GDM1 (cell line): ENCODE data around the gene RBM18.

Source experiments
- DNase-seq: peaks from one replicate; lab custom pipeline; 2025; lab: John Stamatoyannopoulos, UW

The RBM18 gene

GRCh38 chr9:122221183-122221811 lies 43.3 kb downstream of the RBM18 start:
- no peak for DNase-seq

DNA sequence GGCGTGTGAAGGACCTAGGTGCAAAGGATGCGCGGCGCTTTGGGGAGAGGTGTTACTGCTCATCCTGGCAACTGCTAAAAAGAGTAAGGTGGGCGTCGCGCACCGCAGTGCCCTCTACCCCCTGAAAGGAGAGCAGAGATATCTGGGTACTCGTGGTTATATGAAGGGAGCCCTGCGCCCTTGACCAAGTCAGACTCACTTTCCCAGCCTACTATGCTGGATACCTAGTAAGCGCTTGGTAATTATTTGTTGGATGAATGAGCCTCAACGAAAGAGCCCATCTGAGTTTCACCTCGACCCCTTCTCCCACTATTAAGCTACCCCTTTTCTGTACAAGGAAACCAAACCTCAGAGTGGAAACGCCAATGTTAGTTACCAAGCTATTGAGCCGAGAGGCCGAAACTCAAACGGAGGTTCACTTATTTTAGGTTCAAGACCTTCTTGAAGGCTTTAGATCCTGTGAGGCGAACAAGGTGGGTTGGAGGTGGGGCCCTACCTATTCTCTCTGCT lies 43.9 kb downstream of the RBM18 start:
- no peak for DNase-seq

DNA sequence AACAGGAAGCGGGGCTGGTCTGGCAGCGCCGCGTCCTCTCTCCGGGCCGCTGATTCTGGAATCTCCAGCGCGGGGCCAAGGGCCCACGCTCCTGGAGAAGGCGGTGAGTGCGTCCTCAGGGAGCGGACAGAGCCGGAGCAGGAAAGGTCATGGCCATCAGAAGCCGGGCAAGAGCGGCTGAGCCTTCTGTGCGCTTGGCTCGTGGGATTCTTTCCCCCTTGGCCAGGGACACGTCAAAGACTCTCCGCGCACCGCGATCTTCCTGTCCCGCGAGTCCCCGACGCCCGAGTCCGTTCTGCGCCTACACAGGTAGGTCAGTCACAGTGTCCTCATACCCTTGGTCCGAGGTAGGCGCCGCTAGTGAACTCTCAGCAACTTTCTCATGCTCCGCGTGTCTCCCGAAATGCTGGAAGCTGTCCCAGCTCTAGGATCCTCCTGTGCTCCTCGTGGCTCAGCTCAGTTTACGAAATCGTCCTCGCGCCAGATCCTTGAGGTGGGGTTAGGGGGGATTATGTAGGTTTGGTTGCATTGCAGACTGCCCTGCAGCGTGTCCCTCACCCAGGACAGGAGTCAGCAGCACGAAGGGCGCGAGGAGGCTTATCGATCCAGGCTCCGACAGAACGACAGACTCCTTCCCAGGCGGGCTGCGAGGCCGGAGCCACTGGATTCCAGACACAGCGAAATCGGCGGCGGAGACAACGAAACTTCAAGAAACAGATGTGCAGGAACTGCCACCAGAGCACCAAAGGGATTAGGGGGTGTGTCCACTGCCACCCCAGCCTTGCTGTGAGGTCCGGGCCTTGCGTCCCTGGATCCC lies 44.6 kb downstream of the RBM18 start:
- DNase-seq = no peak

DNA sequence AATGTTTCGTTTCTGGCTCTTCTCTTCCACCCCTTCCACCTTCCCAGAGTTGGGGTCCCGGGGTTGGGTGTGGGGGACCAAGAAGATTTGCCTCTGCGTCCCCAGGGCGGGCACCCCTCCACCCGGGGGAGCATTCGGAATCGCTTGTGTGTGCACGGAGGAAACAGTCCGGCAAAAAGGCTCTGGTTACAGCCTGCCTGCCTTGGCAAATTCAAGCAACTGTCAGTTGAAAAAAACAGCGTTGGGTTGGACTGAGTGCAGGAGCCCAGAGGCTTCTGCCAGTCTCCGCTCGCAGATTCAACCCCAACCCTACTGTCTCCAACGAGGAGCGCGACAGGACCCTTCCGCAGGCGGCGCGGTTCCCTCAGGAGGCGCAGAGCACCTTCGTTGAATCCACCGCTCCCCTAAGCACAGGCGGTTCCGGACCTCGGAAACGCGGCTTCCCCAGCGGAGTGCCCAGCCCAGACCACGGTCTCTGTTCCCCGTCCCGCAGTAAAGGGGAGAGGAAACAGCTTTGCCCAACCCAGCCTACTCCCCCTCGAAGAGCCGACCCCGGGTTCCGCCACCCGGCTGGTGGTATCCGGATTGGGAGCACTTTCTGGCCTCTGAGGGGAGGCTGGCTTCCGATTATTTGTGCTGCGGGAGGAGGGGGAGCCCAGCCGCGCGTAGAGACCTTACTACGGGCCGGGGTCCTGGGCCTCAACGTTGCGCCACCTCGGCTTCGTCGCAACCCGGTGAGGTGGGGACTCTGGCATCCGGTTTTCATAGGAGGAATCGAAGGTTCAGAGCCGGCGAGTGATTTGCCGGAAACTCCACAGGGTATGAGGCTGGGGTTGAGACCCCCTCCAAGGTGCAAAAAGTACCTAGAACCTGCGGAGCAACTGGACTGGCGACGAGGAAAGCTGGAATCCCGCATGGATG lies 45.4 kb downstream of the RBM18 start:
- peak; percentile 39 for DNase-seq

DNA sequence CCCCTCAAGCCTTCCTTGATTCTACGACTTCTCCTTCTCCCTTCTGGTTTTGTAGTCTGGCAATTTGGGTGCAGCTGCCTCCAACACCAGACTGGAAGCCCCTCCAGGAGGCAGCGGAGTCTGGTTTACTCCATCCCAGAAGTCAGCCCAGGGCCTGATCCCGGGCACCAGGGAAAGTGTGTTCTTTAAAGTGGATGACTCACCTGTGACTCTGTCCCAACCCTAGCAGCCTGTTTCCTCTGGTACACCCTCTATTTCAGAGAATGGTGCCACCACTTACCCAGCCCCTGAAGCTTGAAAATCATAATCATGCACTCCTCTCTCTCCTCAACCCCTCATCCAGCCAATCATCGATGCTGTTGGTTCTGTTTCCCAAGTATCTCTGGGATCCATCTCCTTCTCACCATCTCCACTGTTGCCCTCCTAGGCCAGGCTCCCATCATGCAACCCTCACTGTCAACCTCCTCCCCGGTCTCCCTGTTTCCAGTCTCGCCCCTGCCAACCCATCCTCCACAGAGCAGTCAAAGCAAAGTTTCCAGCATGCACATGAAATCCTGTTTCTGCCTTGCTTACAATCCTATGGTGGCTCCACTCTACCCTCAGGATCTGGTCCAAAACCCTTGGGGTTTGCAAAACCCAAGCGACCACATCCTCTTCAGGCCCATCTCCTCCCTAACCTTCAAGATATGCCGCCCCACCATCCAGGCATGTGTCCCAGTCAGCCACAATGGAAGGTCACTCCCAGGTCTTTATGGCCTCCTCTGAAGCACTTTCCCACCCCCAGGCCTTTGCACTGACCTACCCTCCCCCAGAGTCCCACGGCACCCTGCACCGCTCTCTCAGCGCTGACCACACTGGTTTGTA lies 46.3 kb downstream of the RBM18 start:
- DNase-seq = no peak

DNA sequence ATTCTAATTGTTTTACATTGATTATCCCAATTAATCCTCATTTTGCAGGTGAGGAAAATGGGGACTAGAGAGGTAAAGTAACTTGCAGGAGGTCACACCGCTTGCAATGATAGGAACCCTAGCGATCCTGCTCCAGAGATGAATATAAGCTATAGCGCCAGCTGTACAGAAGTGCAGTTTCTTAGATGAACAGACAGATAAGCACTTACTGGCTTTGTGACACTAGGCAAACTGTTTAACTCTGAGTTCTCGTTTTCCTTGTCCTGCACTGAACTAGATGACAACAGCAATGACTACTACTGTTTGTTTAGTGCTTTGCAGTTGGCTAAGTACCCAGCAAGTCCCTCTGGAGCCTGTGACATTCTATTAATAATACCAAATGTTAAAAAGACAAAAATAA lies 47.0 kb downstream of the RBM18 start:
- DNase-seq = no peak

GRCh38 chr9:122216798-122217418 lies 47.7 kb downstream of the RBM18 start:
- DNase-seq = no peak

GRCh38 chr9:122216138-122216797 lies 48.4 kb downstream of the RBM18 start:
- no peak for DNase-seq

- no peak for DNase-seq
These were observed 49.0 kb downstream of the RBM18 start for GRCh38 chr9:122215663-122216062.

DNA sequence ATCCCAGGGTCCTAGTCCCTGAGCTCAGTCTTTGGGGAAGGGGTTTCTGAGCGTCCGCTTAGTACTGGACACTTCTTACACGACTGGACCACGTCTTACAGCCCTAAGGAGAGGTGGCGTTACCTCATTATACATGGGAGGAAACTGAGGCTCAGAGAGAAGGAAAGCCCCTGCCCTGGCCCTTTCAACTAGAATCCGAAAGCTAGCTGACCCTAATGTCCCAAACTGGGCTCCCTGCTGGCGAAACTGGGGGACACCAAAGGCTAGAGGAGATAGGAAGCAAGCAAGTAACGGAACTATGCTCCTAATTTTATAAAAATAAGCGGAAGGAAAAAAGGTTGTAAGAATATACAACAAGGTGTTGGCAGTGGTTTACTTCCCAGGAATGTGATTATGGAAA lies 50.1 kb downstream of the RBM18 start:
- DNase-seq = no peak

DNA sequence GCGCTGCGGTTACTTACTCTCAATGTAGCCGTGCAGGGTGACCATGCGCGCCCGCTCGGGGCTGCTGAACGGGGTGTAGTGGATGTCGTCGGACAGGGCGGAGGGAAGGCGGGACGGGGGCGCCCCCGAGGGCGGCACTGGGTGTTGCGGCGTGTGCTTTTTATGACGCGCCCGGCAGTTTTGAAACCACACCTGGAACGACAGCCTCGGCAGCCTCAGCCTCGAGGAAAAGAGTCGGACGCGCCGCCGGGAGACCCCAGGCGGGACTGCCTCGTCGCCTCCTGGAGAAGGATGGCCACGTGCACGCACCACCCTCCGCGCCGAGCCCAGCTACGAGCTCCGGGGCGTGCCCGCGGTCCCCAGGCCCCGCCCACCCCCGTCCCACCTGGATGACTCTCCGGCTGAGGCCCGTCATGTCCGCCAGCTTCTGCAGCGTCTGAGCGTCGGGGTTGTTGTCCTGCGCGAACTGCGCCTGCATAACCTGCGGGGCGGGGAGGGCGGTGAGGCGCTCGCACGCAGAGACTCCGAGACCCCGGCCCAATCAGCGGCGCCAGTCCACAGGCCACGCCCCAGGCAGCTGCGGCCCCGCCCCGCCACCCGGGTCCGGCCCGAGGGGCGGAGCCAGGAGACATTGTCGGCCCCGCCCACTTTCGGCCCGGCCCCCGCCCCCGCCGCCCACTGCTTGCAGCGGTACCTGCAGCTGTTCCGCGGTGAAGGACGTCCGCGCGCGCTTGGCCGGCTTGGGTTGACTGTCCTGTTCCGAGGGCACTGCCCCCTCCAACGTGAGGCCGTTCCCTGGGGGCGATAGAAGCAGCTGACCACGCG lies 50.8 kb downstream of the RBM18 start:
- DNase-seq = no peak

DNA sequence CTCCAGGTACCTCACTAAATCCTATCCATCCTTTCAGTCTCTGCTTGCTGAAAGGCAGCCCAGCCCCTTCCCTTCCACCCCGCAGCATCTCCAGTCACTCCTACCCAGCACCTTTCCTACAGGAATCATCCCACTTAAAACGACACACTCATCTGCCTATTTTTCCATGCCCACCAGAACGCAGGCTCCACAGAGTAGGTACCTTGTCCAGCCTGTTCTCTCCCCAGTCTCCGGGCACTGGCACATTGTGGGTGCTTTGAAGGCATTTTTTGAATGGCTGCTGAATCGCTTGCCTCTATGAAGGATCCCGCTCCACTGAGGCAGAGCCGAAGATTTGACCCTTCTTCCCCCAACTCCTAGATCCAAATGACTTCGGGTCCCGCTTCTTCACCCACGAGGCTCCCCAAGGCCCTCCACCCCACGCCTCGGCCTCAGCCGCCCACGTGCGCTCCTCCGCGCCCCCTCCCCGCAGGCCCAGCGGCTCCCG lies 51.5 kb downstream of the RBM18 start:
- no peak for DNase-seq

DNA sequence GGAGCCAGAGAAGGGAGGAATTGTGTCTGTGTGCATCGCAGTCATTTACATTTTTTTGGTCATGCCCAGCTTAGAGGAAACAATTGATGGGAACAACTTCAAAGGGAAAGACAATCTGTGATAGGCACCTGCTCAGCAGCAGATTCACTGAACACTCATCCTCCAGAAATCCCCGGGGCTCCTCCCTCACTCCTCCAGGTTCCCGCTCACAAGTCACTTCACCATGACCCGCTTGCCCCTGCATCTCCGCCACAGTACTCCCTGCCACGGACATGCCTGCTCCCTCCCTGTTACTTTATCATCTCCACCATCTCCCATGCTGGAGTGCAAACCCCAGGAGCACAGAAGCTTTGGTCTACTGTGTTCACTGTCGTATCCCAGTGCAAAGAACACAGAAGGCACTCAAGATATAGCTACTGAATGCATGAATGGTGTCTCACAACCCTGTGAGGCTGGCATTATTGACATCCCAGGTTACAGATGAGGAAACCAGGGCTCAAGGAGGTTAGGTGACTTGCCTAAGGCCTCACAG lies 52.1 kb downstream of the RBM18 start:
- no peak for DNase-seq

DNA sequence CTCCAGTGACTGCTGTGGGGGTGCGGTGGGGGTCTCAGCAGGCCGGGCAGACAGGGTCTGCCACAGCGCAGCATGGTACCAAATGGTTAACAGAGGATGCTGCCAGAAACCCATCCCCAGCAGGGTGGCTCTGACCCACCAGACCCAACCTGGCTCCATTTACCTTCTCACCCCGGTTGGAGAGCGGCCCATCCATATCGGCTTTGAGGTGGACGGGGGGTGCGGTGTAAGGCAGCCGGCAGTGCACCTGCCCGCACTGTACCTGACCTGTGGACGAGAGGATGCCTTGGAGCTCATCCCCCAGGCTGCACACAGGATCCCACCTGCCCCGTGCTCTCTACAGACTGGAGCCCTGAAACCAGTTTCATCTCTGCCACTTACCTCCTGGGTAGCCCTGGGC lies 55.2 kb downstream of the RBM18 start:
- DNase-seq = no peak

GRCh38 chr9:122207096-122207495 lies 57.5 kb downstream of the RBM18 start:
- DNase-seq = no peak

GRCh38 chr9:122206118-122207046 lies 58.3 kb downstream of the RBM18 start:
- DNase-seq = no peak

GRCh38 chr9:122205176-122205575 lies 59.5 kb downstream of the RBM18 start:
- DNase-seq = no peak

DNA sequence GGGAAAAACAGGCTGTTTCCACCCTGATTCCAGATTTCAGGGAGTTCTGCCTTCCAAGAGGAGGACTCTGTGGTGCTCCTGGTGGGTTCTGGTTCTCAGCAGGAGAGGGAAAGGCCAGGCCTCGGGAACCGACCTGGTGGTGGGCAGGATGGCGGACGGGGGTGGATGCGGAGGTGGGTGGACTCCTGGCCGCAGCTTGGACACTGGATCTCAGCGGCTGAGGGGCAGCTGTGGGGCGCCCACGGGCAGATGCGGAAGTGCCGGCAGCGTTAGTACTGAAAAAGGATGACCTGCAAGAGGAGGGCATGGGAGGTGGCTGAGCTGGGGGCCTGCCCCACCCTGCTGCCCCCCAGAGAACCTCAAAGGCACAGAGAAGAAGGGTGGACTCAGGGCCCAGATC lies 60.1 kb downstream of the RBM18 start:
- no peak for DNase-seq
